GM19351 (cell line): Measurements from ENCODE around the gene STARD13.

Experiments used
- ATAC-seq: cut with Tn5 transposase; IDR thresholded peaks from one replicate; pipeline ENCODE4 v1.9.1; 2021; ENCODE audit warnings: mild to moderate bottlenecking, moderate library complexity; ENCODE audit not compliant: unreplicated experiment

The STARD13 gene

GRCh38 chr13:33101835-33102234 lies 183.7 kb downstream of the STARD13 start:
- no peak for ATAC-seq

- ATAC-seq = no peak
Measured at GRCh38 chr13:33100886-33101285, 184.7 kb downstream of the STARD13 start.

- ATAC-seq = no peak
Measured at GRCh38 chr13:33099860-33100259, 185.7 kb downstream of the STARD13 start.

GRCh38 chr13:33096886-33097605 lies 188.5 kb downstream of the STARD13 start:
- ATAC-seq = no peak

- ATAC-seq = no peak
Measured at GRCh38 chr13:33092073-33092987, 193.2 kb downstream of the STARD13 start.

- no peak for ATAC-seq
Measured at GRCh38 chr13:33091415-33091774, 194.2 kb downstream of the STARD13 start.

- ATAC-seq = no peak
Measured at GRCh38 chr13:33090755-33091414, 194.7 kb downstream of the STARD13 start.

- ATAC-seq = no peak
Measured at GRCh38 chr13:33089311-33089710, 196.2 kb downstream of the STARD13 start.

GRCh38 chr13:33087790-33088189 lies 197.8 kb downstream of the STARD13 start:
- ATAC-seq = no peak

GRCh38 chr13:33087091-33087490 lies 198.5 kb downstream of the STARD13 start:
- no peak for ATAC-seq

- ATAC-seq = no peak
Measured at GRCh38 chr13:33083054-33083453, 202.5 kb downstream of the STARD13 start.

- ATAC-seq = no peak
Measured at GRCh38 chr13:33081666-33082065, 203.9 kb downstream of the STARD13 start.

GRCh38 chr13:33080972-33081590 lies 204.5 kb downstream of the STARD13 start:
- no peak for ATAC-seq

- ATAC-seq = no peak
Measured at GRCh38 chr13:33079960-33080359, 205.6 kb downstream of the STARD13 start.

GRCh38 chr13:33078263-33078662 lies 207.3 kb downstream of the STARD13 start:
- no peak for ATAC-seq

GRCh38 chr13:33076001-33076992 lies 209.3 kb downstream of the STARD13 start:
- no peak for ATAC-seq

GRCh38 chr13:33073338-33073737 lies 212.2 kb downstream of the STARD13 start:
- no peak for ATAC-seq

- ATAC-seq = no peak
Measured at GRCh38 chr13:33072759-33073158, 212.8 kb downstream of the STARD13 start.

- ATAC-seq = no peak
Measured at GRCh38 chr13:33072282-33072681, 213.3 kb downstream of the STARD13 start.

- no peak for ATAC-seq
Measured at GRCh38 chr13:33070713-33071112, 214.8 kb downstream of the STARD13 start.
